Left renal cortex interstitium (tissue), 4 donors: ENCODE data around the gene DIS3L. TPM values are rescaled to one million over a fixed set of nuclear protein-coding genes. Genes with fewer than 3 reads are reported as not detected.

ENCODE experiments used
- polyA plus RNA-seq, 4 donors: library from polyadenylated mRNA; unstranded; fragments of 120-200 nt; gene quantifications; one replicate each; pipeline ENCODE4 v1.2.1, GENCODE V29; 2013; ENCODE audit not compliant: insufficient read length in 4 of 4

The DIS3L gene
- polyA plus RNA-seq, 4 donors = 29.9 to 56.1 (median 39.0) TPM

Other genes starting within 250 kb of the DIS3L start
- gene MEGF11, start 39.8 kb upstream of the DIS3L start, polyA plus RNA-seq = 1 to 10 TPM; 2.1 to 3.0 (median 3.0) TPM
- 10 to 100 TPM; 14.3 to 23.2 (median 17.7) TPM for gene TIPIN, start 63.1 kb downstream of the DIS3L start, polyA plus RNA-seq
- 10 to 100 TPM; 49.4 to 55.6 (median 52.1) TPM for gene MAP2K1, start 93.3 kb downstream of the DIS3L start, polyA plus RNA-seq
- gene SNAPC5, start 204.2 kb downstream of the DIS3L start, polyA plus RNA-seq = 10 to 100 TPM; 34.1 to 44.5 (median 40.2) TPM
- gene RPL4, start 211.3 kb downstream of the DIS3L start, polyA plus RNA-seq = 1,000 to 10,000 TPM; 3,356 to 4,114 (median 3,744) TPM
- 10 to 100 TPM; 23.1 to 30.5 (median 27.4) TPM for gene ZWILCH, start 211.8 kb downstream of the DIS3L start, polyA plus RNA-seq